Liver (tissue), 9 donors: Measurements from ENCODE around the gene UNCX. TPM values are rescaled to one million over a fixed set of nuclear protein-coding genes. Genes with fewer than 3 reads are reported as not detected.

Experiments used
- DNase-seq: peaks from one replicate; pipeline ENCODE4 v3.0.0-alpha.2; 2017; ENCODE audit warnings: low spot score
- H3K27ac ChIP-seq, 2 donors: one replicate each; pipeline ENCODE4 v1.7.0; 2013; ENCODE audit warnings: inconsistent platforms in 2 of 2, low read length in 2 of 2, control low read depth in 1 of 2, low read depth in 1 of 2, mild to moderate bottlenecking in 1 of 2
- H3K27me3 ChIP-seq, 4 donors: one replicate each; pipeline versions ENCODE4 v1.6.1 to v1.7.0; 2013; ENCODE audit warnings: low read length in 3 of 4, inconsistent platforms in 1 of 4, mild to moderate bottlenecking in 1 of 4, moderate library complexity in 1 of 4; ENCODE audit not compliant: control insufficient read depth in 4 of 4, insufficient read depth in 4 of 4
- H3K36me3 ChIP-seq, 4 donors: one replicate each; pipeline versions ENCODE4 v1.6.1 to v1.7.0; 2013; ENCODE audit warnings: low read length in 3 of 4, mild to moderate bottlenecking in 3 of 4, low read depth in 1 of 4, moderate library complexity in 1 of 4; ENCODE audit not compliant: control insufficient read depth in 4 of 4, insufficient read depth in 3 of 4
- H3K4me1 ChIP-seq, 4 donors: one replicate each; pipeline versions ENCODE4 v1.6.1 to v1.7.0; 2013; ENCODE audit warnings: low read length in 3 of 4, mild to moderate bottlenecking in 3 of 4, moderate library complexity in 1 of 4; ENCODE audit not compliant: control insufficient read depth in 4 of 4, insufficient read depth in 4 of 4
- H3K4me3 ChIP-seq, 3 donors: one replicate each; pipeline versions ENCODE4 v1.6.1 to v1.7.0; 2013; ENCODE audit warnings: low read length in 3 of 3, control low read depth in 1 of 3, low read depth in 1 of 3, mild to moderate bottlenecking in 1 of 3
- H3K9ac ChIP-seq, 2 donors: one replicate each; pipeline ENCODE4 v1.7.0; 2013; ENCODE audit warnings: low read length in 2 of 2, mild to moderate bottlenecking in 2 of 2, moderate library complexity in 2 of 2, control low read depth in 1 of 2, low read depth in 1 of 2
- H3K9me3 ChIP-seq, 4 donors: one replicate each; pipeline versions ENCODE4 v1.6.1 to v1.7.0; 2013; ENCODE audit warnings: low read length in 3 of 4; ENCODE audit not compliant: control insufficient read depth in 4 of 4
- ATF3 ChIP-seq: IDR thresholded peaks from 2 replicates; pipeline ENCODE4 v1.6.1; 2016; ENCODE audit warnings: antibody characterized with exemption
- EGR1 ChIP-seq, 2 donors: IDR thresholded peaks; 2 replicates each; pipeline ENCODE4 v1.6.1; 2016 to 2018; ENCODE audit warnings: antibody characterized with exemption in 2 of 2, low read depth in 2 of 2
- FOXA1 ChIP-seq: IDR thresholded peaks from 2 replicates; pipeline ENCODE4 v1.6.1; 2016; ENCODE audit warnings: antibody characterized with exemption
- FOXA2 ChIP-seq: IDR thresholded peaks from 2 replicates; pipeline ENCODE4 v1.6.1; 2016; ENCODE audit warnings: antibody characterized with exemption
- GABPA ChIP-seq, 2 donors: IDR thresholded peaks in 1 of 2; conservative IDR thresholded peaks in 1 of 2; 2 replicates each; pipeline ENCODE4 v1.6.1; 2016; ENCODE audit warnings: antibody characterized with exemption in 2 of 2, mild to moderate bottlenecking in 1 of 2, moderate library complexity in 1 of 2
- HNF4A ChIP-seq, 2 donors: conservative IDR thresholded peaks; 2 replicates each; pipeline ENCODE4 v1.6.1; 2016; ENCODE audit warnings: antibody characterized with exemption in 2 of 2, mild to moderate bottlenecking in 2 of 2
- HNF4G ChIP-seq: IDR thresholded peaks from 2 replicates; pipeline ENCODE4 v1.6.1; 2016; ENCODE audit warnings: antibody characterized with exemption
- JUND ChIP-seq, 2 donors: IDR thresholded peaks; 2 replicates each; pipeline ENCODE4 v1.6.1; 2016; ENCODE audit warnings: antibody characterized with exemption in 2 of 2
- MAX ChIP-seq: IDR thresholded peaks from 2 replicates; pipeline ENCODE4 v1.6.1; 2016; ENCODE audit warnings: antibody characterized with exemption
- RAD21 ChIP-seq, 2 donors: IDR thresholded peaks; 2 replicates each; pipeline ENCODE4 v1.6.1; 2016; ENCODE audit warnings: antibody characterized with exemption in 2 of 2, mild to moderate bottlenecking in 2 of 2
- REST ChIP-seq: IDR thresholded peaks from 2 replicates; pipeline ENCODE4 v1.6.1; 2016; ENCODE audit warnings: antibody characterized with exemption, mild to moderate bottlenecking
- RXRA ChIP-seq, 2 donors: IDR thresholded peaks; 2 replicates each; pipeline ENCODE4 v1.6.1; 2017 to 2018; ENCODE audit warnings: antibody characterized with exemption in 2 of 2, mild to moderate bottlenecking in 1 of 2
- SP1 ChIP-seq: IDR thresholded peaks from 2 replicates; pipeline ENCODE4 v1.6.1; 2018; ENCODE audit warnings: antibody characterized with exemption, mild to moderate bottlenecking
- TAF1 ChIP-seq: conservative IDR thresholded peaks from 2 replicates; pipeline ENCODE4 v1.6.1; 2016; ENCODE audit warnings: antibody characterized with exemption, mild to moderate bottlenecking
- YY1 ChIP-seq: IDR thresholded peaks from 2 replicates; pipeline ENCODE4 v1.6.1; 2016; ENCODE audit warnings: antibody characterized with exemption, mild to moderate bottlenecking
- ZBTB33 ChIP-seq: IDR thresholded peaks from 2 replicates; pipeline ENCODE4 v1.6.1; 2016; ENCODE audit warnings: antibody characterized with exemption
- WGBS: extraction: QIAGEN DNeasy Blood & Tissue Kit; methylation state at CpG from one replicate; pipeline ENCODE4 v1.1.7; 2013; 5-methylcytosine and 5-hydroxymethylcytosine counted together
- polyA plus RNA-seq, 2 donors: library from polyadenylated mRNA; stranded (reverse) in 1 of 2; unstranded in 1 of 2; fragments of 200-250 nt in 1 of 2; fragments of >200 nt in 1 of 2; fragmentation: Nextera tagmentation in 1 of 2; extraction: Ambion mirVana in 1 of 2; gene quantifications; one replicate each; pipeline versions ENCODE4 v1.2.1 to v1.2.3, GENCODE V29; 2013 to 2015
- total RNA-seq, 2 donors: library from RNA; depleted of rRNA; stranded (reverse); fragments of >200 nt; gene quantifications; one replicate each; pipeline ENCODE4 v1.2.3, GENCODE V29; 2014
- donor health status: healthy.
- donor health status: healthy.
- donor health status: healthy.
- donor health status: healthy.
- donor health status: healthy.

Gene UNCX
- total and polyA plus RNA-seq, 4 donors = not detected

GRCh38 chr7:1241258-1241602 lies 8.6 kb downstream of the UNCX start:
- no peak for TF ChIP-seq ATF3
- TF ChIP-seq RXRA (IDR thresholded peaks at IDR 0.05) = no peak
- TF ChIP-seq GABPA (IDR thresholded peaks at IDR 0.05 in 1 of 2, conservative IDR thresholded peaks at IDR 0.05 in 1 of 2) = no peak
- TF ChIP-seq HNF4G = no peak
- TF ChIP-seq FOXA1 = no peak
- TF ChIP-seq RAD21 (IDR thresholded peaks at IDR 0.05) = no peak
- no peak for TF ChIP-seq JUND (IDR thresholded peaks at IDR 0.05)
- no peak for TF ChIP-seq REST
- no peak for TF ChIP-seq EGR1 (IDR thresholded peaks at IDR 0.05; ENCODE audit: low read depth in 2 of 2)
- no peak for TF ChIP-seq MAX
- no peak for TF ChIP-seq YY1
- no peak overlapping the region for H3K27ac ChIP-seq
- no peaks in the 10 kb centered on the region for H3K9me3 ChIP-seq
- no peak for DNase-seq
- H3K4me1 ChIP-seq = peaks cover 3 to 15% (median 4%) of the 10 kb centered on the region in 4 donors
- H3K36me3 ChIP-seq = no peaks in the 10 kb centered on the region
- 9% methylated on average over 38 of the region's 38 CpGs for WGBS
- no peak overlapping the region for H3K4me3 ChIP-seq
- no peak overlapping the region for H3K9ac ChIP-seq
- H3K27me3 ChIP-seq = peaks cover 8 to 32% (median 18%) of the 10 kb centered on the region in 4 donors

GRCh38 chr7:1241603-1242255 lies 9.1 kb downstream of the UNCX start:
- no peaks in the 10 kb centered on the region for H3K9me3 ChIP-seq
- peaks cover 2 to 10% (median 3%) of the 10 kb centered on the region in 4 donors for H3K4me1 ChIP-seq
- peaks cover 11 to 32% (median 16%) of the 10 kb centered on the region in 4 donors for H3K27me3 ChIP-seq
- no peaks in the 10 kb centered on the region for H3K36me3 ChIP-seq
- DNase-seq = no peak
- TF ChIP-seq SP1 (no peak), TAF1 (no peak), YY1 (no peak), JUND (IDR thresholded peaks at IDR 0.05) (no peak), ZBTB33 (no peak), GABPA (IDR thresholded peaks at IDR 0.05 in 1 of 2, conservative IDR thresholded peaks at IDR 0.05 in 1 of 2) (no peak), HNF4G (no peak), HNF4A (conservative IDR thresholded peaks at IDR 0.05) (no peak), EGR1 (IDR thresholded peaks at IDR 0.05; ENCODE audit: low read depth in 2 of 2) (no peak), FOXA2 (no peak), RAD21 (IDR thresholded peaks at IDR 0.05) (no peak), REST (no peak)
- H3K9ac ChIP-seq = no peak overlapping the region
- no peak overlapping the region for H3K27ac ChIP-seq
- no peak overlapping the region for H3K4me3 ChIP-seq
- WGBS = 4% methylated on average over 51 of the region's 51 CpGs
